Spleen (tissue), 11 donors: ENCODE results near the gene RTL1. TPM values are rescaled to one million over a fixed set of nuclear protein-coding genes. Genes with fewer than 3 reads are reported as not detected.

Experiments
- DNase-seq: peaks from one replicate; pipeline ENCODE4 v3.0.0-alpha.2; 2020
- H3K27ac ChIP-seq, 8 donors: fragments of 200-600 bp; sonication (generic) in 7 of 8; 1 replicate in 4 of 8; 2 replicates in 4 of 8; pipeline versions ENCODE4 v1.5.0 to v1.8.0; 2016 to 2021; ENCODE audit warnings: inconsistent platforms in 4 of 8, mild to moderate bottlenecking in 4 of 8, moderate library complexity in 1 of 8
- H3K27me3 ChIP-seq, 7 donors: fragments of 200-600 bp; sonication (generic) in 6 of 7; replicated peaks in 1 of 7; 1 replicate in 4 of 7; 2 replicates in 3 of 7; pipeline versions ENCODE4 v1.5.0 to v1.8.0; 2016 to 2021; ENCODE audit warnings: inconsistent platforms in 3 of 7, mild to moderate bottlenecking in 1 of 7
- H3K36me3 ChIP-seq, 6 donors: fragments of 200-600 bp; sonication (generic) in 5 of 6; 1 replicate in 4 of 6; 2 replicates in 2 of 6; pipeline versions ENCODE4 v1.5.0 to v1.8.0; 2016 to 2021; ENCODE audit warnings: inconsistent platforms in 2 of 6
- H3K4me1 ChIP-seq, 6 donors: fragments of 200-600 bp; sonication (generic) in 5 of 6; 1 replicate in 3 of 6; 2 replicates in 3 of 6; pipeline versions ENCODE4 v1.5.0 to v1.8.0; 2016 to 2021; ENCODE audit warnings: inconsistent platforms in 3 of 6
- H3K4me3 ChIP-seq, 8 donors: fragments of 200-600 bp; sonication (generic) in 7 of 8; 1 replicate in 4 of 8; 2 replicates in 4 of 8; pipeline versions ENCODE4 v1.5.0 to v1.8.0; 2016 to 2021; ENCODE audit warnings: inconsistent platforms in 4 of 8, mild to moderate bottlenecking in 4 of 8, moderate library complexity in 2 of 8
- H3K9me3 ChIP-seq, 8 donors: fragments of 200-600 bp; sonication (generic) in 7 of 8; 1 replicate in 4 of 8; 2 replicates in 4 of 8; pipeline versions ENCODE4 v1.5.0 to v1.8.0; 2016 to 2021; ENCODE audit warnings: inconsistent platforms in 4 of 8
- POLR2A ChIP-seq, 3 donors: fragments of 450-650 bp; IDR thresholded peaks; one replicate each; pipeline ENCODE4 v1.5.1; 2017; ENCODE audit warnings: antibody characterized with exemption in 3 of 3, mild to moderate bottlenecking in 1 of 3
- POLR2AphosphoS5 ChIP-seq, 3 donors: sonication (generic); formaldehyde crosslinking; IDR thresholded peaks; one replicate each; pipeline ENCODE4 v1.5.1; 2017; ENCODE audit warnings: antibody characterized with exemption in 3 of 3
- WGBS, 5 donors: extraction: QIAGEN DNeasy Blood & Tissue Kit in 3 of 5; methylation state at CpG; one replicate each; pipeline versions ENCODE4 v1.1.5 to v1.1.7; 2013 to 2018; 5-methylcytosine and 5-hydroxymethylcytosine counted together
- intact Hi-C: fragments of 100-400 bp; cut with DNase I; formaldehyde crosslinking; loops from one replicate; pipeline ENCODE4 v1.15.0; 2023; ENCODE audit warnings: low total_unique reads
- polyA plus RNA-seq, 3 donors: library from polyadenylated mRNA; stranded (reverse); fragments of 200-250 nt; gene quantifications; one replicate each; pipeline ENCODE4 v1.2.1, GENCODE V29; 2013
- total RNA-seq, 7 donors: library from RNA; depleted of rRNA in 3 of 7; stranded (reverse); fragments of >200 nt in 3 of 7; fragmentation: NEBNext Ultra II Directional in 4 of 7; extraction: Animal tissue kit (Norgen Biotek cat#: 25700) in 4 of 7; gene quantifications; one replicate each; pipeline versions ENCODE4 v1.1.0 to v1.2.1, GENCODE V29; 2016 to 2021
- TF ChIP-seq, protein P1 (sequence below), 11 experiments: fragments of 200-600 bp in 7 of 11; fragments of 450-650 bp in 4 of 11; sonication (generic) in 4 of 11; IDR thresholded peaks in 8 of 11; conservative IDR thresholded peaks in 3 of 11; 1 replicate in 7 of 11; 2 replicates in 4 of 11; pipeline versions ENCODE4 v1.4.0 to v1.8.0; 2016 to 2021; ENCODE audit warnings: antibody characterized with exemption in 11 of 11, inconsistent platforms in 4 of 11, mild to moderate bottlenecking in 1 of 11
- donor health status: healthy with polysubstance abuse.
- donor health status: DM: no; HTN: no; CAD: no; lungs with moderate emphysema.
- donor health status: DM: no; HTN: no; CAD: no.
- donor health status: Bipolar disorder and iron deficiency.
- donor health status: healthy.
- donor health status: DM: no; HTN: no; CAD: no.
- donor health status: DM: yes; HTN: yes; CAD: no.

RTL1 gene
- total and polyA plus RNA-seq, 10 donors: under 0.01 TPM; not detected in 9

DNA sequence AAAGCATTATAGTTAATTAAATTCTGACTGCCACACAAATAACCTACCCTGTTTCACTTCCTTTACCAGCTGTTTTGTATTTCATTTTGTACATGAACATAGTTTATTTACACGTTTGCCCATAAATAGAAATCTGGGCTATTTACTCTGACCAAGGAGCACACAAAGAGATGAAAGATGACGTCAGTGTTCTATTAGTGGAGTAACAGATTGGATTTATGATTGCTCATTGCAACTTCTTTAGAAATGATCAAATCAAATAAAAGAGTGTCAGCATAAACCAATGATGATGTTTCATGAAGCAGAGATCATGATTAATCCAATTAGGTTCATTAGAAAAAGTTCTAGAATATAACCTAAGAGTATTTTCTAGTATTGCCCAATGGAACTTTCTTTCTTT is 12.0 kb upstream of the RTL1 start:
- no peak for TF ChIP-seq POLR2AphosphoS5 (IDR thresholded peaks at IDR 0.05)
- TF ChIP-seq, protein P1, sequence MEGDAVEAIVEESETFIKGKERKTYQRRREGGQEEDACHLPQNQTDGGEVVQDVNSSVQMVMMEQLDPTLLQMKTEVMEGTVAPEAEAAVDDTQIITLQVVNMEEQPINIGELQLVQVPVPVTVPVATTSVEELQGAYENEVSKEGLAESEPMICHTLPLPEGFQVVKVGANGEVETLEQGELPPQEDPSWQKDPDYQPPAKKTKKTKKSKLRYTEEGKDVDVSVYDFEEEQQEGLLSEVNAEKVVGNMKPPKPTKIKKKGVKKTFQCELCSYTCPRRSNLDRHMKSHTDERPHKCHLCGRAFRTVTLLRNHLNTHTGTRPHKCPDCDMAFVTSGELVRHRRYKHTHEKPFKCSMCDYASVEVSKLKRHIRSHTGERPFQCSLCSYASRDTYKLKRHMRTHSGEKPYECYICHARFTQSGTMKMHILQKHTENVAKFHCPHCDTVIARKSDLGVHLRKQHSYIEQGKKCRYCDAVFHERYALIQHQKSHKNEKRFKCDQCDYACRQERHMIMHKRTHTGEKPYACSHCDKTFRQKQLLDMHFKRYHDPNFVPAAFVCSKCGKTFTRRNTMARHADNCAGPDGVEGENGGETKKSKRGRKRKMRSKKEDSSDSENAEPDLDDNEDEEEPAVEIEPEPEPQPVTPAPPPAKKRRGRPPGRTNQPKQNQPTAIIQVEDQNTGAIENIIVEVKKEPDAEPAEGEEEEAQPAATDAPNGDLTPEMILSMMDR (IDR thresholded peaks at IDR 0.05 in 8 of 11, conservative IDR thresholded peaks at IDR 0.05 in 3 of 11): no peak
- no peak for TF ChIP-seq POLR2A (IDR thresholded peaks at IDR 0.05)
- no peak for DNase-seq
- H3K9me3 ChIP-seq: peaks cover 0 to 4% (median 0%) of the 10 kb centered on the region in 8 donors
- H3K4me1 ChIP-seq: no peaks in the 10 kb centered on the region
- intact Hi-C loops: no loop called here
- no peak overlapping the region for H3K27ac ChIP-seq
- no peak overlapping the region for H3K4me3 ChIP-seq
- WGBS, 5 donors: 61 to 77% (median 71%) methylated on average over 2 of the region's 2 CpGs
- no peaks in the 10 kb centered on the region for H3K27me3 ChIP-seq
- peaks cover 0 to 4% (median 0%) of the 10 kb centered on the region in 6 donors for H3K36me3 ChIP-seq

DNA sequence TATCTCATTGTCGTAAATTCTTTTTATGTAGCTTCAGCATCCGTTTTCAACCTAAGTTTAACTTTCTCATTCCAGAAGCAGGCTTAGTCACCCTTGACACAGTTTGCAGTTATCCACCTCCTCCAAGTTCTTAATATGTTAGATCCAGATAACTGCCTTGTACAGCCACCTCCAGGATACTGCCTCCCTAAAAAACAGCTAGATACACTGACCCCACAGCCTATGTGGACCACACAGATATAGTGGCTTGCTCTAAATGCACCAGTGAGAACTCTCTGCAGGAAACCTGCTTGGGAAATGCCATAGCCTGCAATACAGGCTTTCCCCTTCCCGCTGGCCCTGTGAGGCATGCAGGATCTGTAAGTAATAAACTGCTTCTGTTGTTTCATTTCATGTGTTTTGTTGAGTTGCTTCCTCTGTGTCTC is 11.1 kb upstream of the RTL1 start:
- intact Hi-C loops: no loop called here
- Histone ChIP-seq H3K9me3 (peaks cover 0 to 4% (median 0%) of the 10 kb centered on the region in 8 donors), H3K27ac (no peak overlapping the region), H3K4me3 (no peak overlapping the region), H3K4me1 (no peaks in the 10 kb centered on the region), H3K27me3 (no peaks in the 10 kb centered on the region), H3K36me3 (peaks cover 0 to 6% (median 0%) of the 10 kb centered on the region in 6 donors)
- 78 to 94% (median 87%) methylated on average over 3 of the region's 3 CpGs for WGBS, 5 donors
- DNase-seq: no peak
- TF ChIP-seq POLR2AphosphoS5 (IDR thresholded peaks at IDR 0.05) (no peak), POLR2A (IDR thresholded peaks at IDR 0.05) (no peak)
- TF ChIP-seq, protein P1 (IDR thresholded peaks at IDR 0.05 in 8 of 11, conservative IDR thresholded peaks at IDR 0.05 in 3 of 11): no peak

DNA sequence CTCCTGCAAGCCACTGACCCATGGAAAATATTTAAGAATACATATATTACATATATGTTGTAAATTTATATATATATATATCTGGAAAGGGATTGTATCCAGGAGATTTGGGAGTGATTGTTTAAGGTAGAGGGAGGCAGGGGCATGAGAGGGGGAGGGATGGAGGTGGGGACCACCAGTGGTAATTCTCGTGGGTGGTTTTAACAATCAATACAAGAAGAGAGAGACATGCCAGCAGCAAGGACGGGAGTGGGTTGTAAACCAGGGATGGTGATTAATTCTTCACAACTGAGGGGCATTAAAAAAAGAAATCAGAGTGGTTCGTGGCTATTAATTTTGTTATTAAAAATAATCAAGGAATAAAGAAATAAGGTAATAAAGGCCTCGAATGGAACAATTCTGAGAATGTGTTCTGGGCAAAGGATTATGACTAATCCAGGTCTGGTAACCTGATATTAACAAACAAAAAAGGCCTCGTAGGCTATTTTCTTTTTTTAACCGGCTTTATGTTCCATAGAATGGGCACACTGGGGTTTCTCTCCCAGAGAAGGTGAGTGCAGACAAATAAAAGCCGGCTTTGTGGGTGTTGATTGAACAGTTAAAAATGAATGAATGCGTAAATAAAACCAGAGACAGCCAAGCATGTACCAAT is 8.3 kb upstream of the RTL1 start:
- WGBS, 5 donors: 81 to 92% (median 83%) methylated on average over 8 of the region's 8 CpGs
- no peak for TF ChIP-seq POLR2A (IDR thresholded peaks at IDR 0.05)
- TF ChIP-seq POLR2AphosphoS5 (IDR thresholded peaks at IDR 0.05): no peak
- TF ChIP-seq, protein P1 (IDR thresholded peaks at IDR 0.05 in 8 of 11, conservative IDR thresholded peaks at IDR 0.05 in 3 of 11): no peak

DNA sequence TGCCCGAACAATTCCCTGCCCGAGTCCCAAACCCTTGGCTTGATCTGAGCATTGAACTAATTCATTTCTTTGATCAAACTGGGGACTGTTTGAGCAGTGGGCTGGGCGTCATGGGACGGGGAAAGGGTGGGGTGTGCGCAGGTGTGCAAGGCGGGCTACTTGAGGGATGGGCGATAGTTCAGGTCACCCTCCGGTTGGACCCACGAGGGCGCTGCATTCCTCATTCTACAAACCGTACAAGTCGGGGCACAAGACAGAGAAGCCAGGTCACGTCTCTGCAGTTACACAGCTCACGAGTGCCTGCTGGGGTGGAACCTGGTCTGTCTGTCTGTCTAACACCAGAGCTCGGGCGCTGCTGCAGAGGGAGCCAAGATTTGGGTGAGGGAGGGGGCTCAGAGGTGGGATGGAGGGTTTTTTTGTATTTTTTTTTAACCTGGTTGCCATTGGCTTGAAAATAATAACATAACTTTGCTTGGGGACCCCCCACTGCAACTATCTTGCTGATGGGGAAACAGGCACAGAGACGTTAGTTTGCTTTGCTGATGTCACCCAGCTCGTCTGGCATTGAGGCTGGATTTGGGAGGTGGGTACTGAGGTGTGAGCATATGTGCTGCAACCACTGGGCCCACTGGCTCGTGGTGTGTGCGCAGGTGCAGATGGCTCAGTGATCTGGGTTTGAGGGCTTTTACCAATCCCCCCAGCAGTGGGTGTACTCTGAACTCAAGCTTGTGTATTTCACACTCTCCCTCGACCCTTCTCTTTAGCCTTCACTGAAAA is 7.6 kb upstream of the RTL1 start:
- intact Hi-C loops: no loop called here
- TF ChIP-seq POLR2A (IDR thresholded peaks at IDR 0.05): no peak
- TF ChIP-seq, protein P1 (IDR thresholded peaks at IDR 0.05 in 8 of 11, conservative IDR thresholded peaks at IDR 0.05 in 3 of 11): no peak
- no peak for TF ChIP-seq POLR2AphosphoS5 (IDR thresholded peaks at IDR 0.05)
- H3K4me1 ChIP-seq: no peaks in the 10 kb centered on the region
- H3K9me3 ChIP-seq: peaks cover 0 to 4% (median 0%) of the 10 kb centered on the region in 8 donors
- no peak for DNase-seq
- peaks cover 0 to 6% (median 2%) of the 10 kb centered on the region in 6 donors for H3K36me3 ChIP-seq
- no peak overlapping the region for H3K27ac ChIP-seq
- peaks cover 0 to 11% (median 0%) of the 10 kb centered on the region in 7 donors for H3K27me3 ChIP-seq
- WGBS, 5 donors: 88 to 91% (median 89%) methylated on average over 19 to 21 of the region's 21 CpGs
- H3K4me3 ChIP-seq: no peak overlapping the region

More for the DNA sequence above, 8.3 kb upstream of the RTL1 start:
- H3K36me3 ChIP-seq: peaks cover 0 to 6% (median 0%) of the 10 kb centered on the region in 6 donors
- peaks cover 0 to 4% (median 0%) of the 10 kb centered on the region in 8 donors for H3K9me3 ChIP-seq
- H3K4me3 ChIP-seq: no peak overlapping the region
- intact Hi-C loops: no loop called here
- no peaks in the 10 kb centered on the region for H3K4me1 ChIP-seq
- no peak overlapping the region for H3K27ac ChIP-seq
- DNase-seq: no peak
- peaks cover 0 to 4% (median 0%) of the 10 kb centered on the region in 7 donors for H3K27me3 ChIP-seq
